ENCODE results near the gene EEF2K. TPM values are rescaled to one million over a fixed set of nuclear protein-coding genes. Genes with fewer than 3 reads are reported as not detected.

EEF2K gene
- total and polyA plus RNA-seq, 2 of the 13 experiments (the other 11 are each of a cell fraction or from before 2014, with no cell fraction given) = 22.0 to 23.8 TPM

- TF ChIP-seq AKNA (CRISPR knock-in tag; IDR thresholded peaks at IDR 0.05; ENCODE audit: borderline replicate concordance) (no peak; the same call in 1 of the 2 replicates), ZNF570 (CRISPR knock-in tag; IDR thresholded peaks at IDR 0.05; ENCODE audit: borderline replicate concordance) (no peak), ZNF768 (CRISPR knock-in tag; IDR thresholded peaks at IDR 0.05) (no peak), ZNF567 (CRISPR knock-in tag; IDR thresholded peaks at IDR 0.05; ENCODE audit: borderline replicate concordance) (no peak), MTERF4 (CRISPR knock-in tag; IDR thresholded peaks at IDR 0.05) (peak; percentile 82), IRF9 (CRISPR knock-in tag; IDR thresholded peaks at IDR 0.05; ENCODE audit: borderline replicate concordance) (peak; percentile 61; the same call in 1 of the 2 replicates), GMEB2 (CRISPR knock-in tag; IDR thresholded peaks at IDR 0.05; ENCODE audit: low read depth) (no peak; the same call in 1 of the 2 replicates), GABPA (IDR thresholded peaks at IDR 0.05; ENCODE audit: low read depth, low read length) (no peak), GABPA (CRISPR knock-in tag; IDR thresholded peaks at IDR 0.05; ENCODE audit: low read depth) (no peak), SRSF1 (optimal IDR thresholded peaks at IDR 0.05; ENCODE audit: low read depth, low read length) (no peak), SKI (IDR thresholded peaks at IDR 0.05; ENCODE audit: partially characterized antibody) (peak; percentile 11), ELF3 (CRISPR knock-in tag; IDR thresholded peaks at IDR 0.05) (peak; percentile 97), PATZ1 (CRISPR knock-in tag; IDR thresholded peaks at IDR 0.05) (peak; percentile 88), CEBPB (IDR thresholded peaks at IDR 0.05; ENCODE audit: borderline replicate concordance, low read depth, low read length) (no peak), CBX2 (IDR thresholded peaks at IDR 0.05; ENCODE audit: low read depth, low read length) (no peak), CBX2 (CRISPR knock-in tag; IDR thresholded peaks at IDR 0.05; ENCODE audit: low read depth) (no peak; the same call in 1 of the 2 replicates), GLMP (CRISPR knock-in tag; IDR thresholded peaks at IDR 0.05; ENCODE audit: borderline replicate concordance) (no peak)
Measured at GRCh38 chr16:22192261-22193062, 13.6 kb upstream of the EEF2K start (continued).

Measured in HepG2 (cell line).